ENCODE measurements around the gene MAD2L2. TPM values are rescaled to one million over a fixed set of nuclear protein-coding genes. Genes with fewer than 3 reads are reported as not detected.

MAD2L2 gene
- total RNA-seq, 1 experiment from 2014 or later: 283 TPM

GRCh38 chr1:11701551-11701961, 20.6 kb upstream of the MAD2L2 start:
- Histone ChIP-seq H4K91ac (ENCODE audit: insufficient read length, low read depth, low read length) (no peak overlapping the region), H3K9ac (ENCODE audit: extremely low read depth, insufficient read length, low read length) (no peak overlapping the region), H3K4ac (ENCODE audit: low read depth, low read length) (no peak overlapping the region), H2BK15ac (ENCODE audit: low read depth, low read length) (no peak overlapping the region), H2AK5ac (ENCODE audit: insufficient read length, low read length) (no peak overlapping the region), H3K27me3 (ENCODE audit: insufficient read depth, low read length) (no peaks in the 10 kb centered on the region), H3K9me3 (ENCODE audit: control insufficient read depth, low read depth, low read length) (no peaks in the 10 kb centered on the region), H3K4me1 (ENCODE audit: insufficient read depth, low read length) (peaks cover 10% of the 10 kb centered on the region), H2BK20ac (ENCODE audit: low read depth, low read length, poor library complexity, severe bottlenecking) (no peak overlapping the region), H2BK12ac (ENCODE audit: insufficient read length, low read depth, low read length) (no peak overlapping the region), H3K18ac (ENCODE audit: insufficient read length, low read depth, low read length) (no peak overlapping the region), H3T11ph (ENCODE audit: low read length) (no peak overlapping the region), H3K79me1 (ENCODE audit: insufficient read depth, low read depth, low read length, poor library complexity, severe bottlenecking) (no peaks in the 10 kb centered on the region), H4K5ac (ENCODE audit: insufficient read length, low read depth, low read length) (no peak overlapping the region), H3K14ac (ENCODE audit: insufficient read depth, low read length) (no peak overlapping the region), H3K79me2 (ENCODE audit: insufficient read depth, low read length) (no peaks in the 10 kb centered on the region; the same call in 1 of the 2 replicates), H2BK5ac (ENCODE audit: insufficient read length, low read length) (no peak overlapping the region), H3K56ac (ENCODE audit: insufficient read length, low read depth, low read length) (no peak overlapping the region), H2AFZ (ENCODE audit: low read length) (no peak overlapping the region), H3K4me2 (ENCODE audit: insufficient read depth, insufficient read length, low read length) (no peak overlapping the region), H4K20me1 (ENCODE audit: control insufficient read depth, insufficient read depth, insufficient read length) (peaks cover 8% of the 10 kb centered on the region), H3K23me2 (ENCODE audit: insufficient read length, low read depth, low read length, poor library complexity, severe bottlenecking) (peaks cover 5% of the 10 kb centered on the region), H3K27ac (ENCODE audit: insufficient read length, low read depth, low read length) (no peak overlapping the region), H3K23ac (ENCODE audit: insufficient read length, low read depth, low read length) (no peak overlapping the region), H2BK120ac (ENCODE audit: low read depth, low read length, poor library complexity, severe bottlenecking) (no peak overlapping the region), H4K8ac (replicated peaks; ENCODE audit: insufficient read length, low read depth, low read length) (no peak overlapping the region)
- peaks cover 51 to 52% of the 10 kb centered on the region in 2 experiments for H3K4me1 Mint-ChIP-seq
- WGBS (ENCODE audit: extremely low coverage, insufficient read length, low lambda C conversion rate): no CpG with 5 or more reads among the region's 15 CpGs
- H3K4me3 Mint-ChIP-seq: no peak overlapping the region
- H3K9me3 Mint-ChIP-seq: no peaks in the 10 kb centered on the region
- H3K27ac Mint-ChIP-seq: peak overlapping the region in 1 of 3 experiments; percentile 5; a peak in 1 of 7 replicates
- peak; percentile 30 for DNase-seq
- peaks cover 0 to 3% (median 0%) of the 10 kb centered on the region in 3 experiments; a peak in 3 of 7 replicates for H3K36me3 Mint-ChIP-seq (ENCODE audit: insufficient read depth in 1 of 3, low read depth in 3 of 3)
- TF ChIP-seq, protein P1, sequence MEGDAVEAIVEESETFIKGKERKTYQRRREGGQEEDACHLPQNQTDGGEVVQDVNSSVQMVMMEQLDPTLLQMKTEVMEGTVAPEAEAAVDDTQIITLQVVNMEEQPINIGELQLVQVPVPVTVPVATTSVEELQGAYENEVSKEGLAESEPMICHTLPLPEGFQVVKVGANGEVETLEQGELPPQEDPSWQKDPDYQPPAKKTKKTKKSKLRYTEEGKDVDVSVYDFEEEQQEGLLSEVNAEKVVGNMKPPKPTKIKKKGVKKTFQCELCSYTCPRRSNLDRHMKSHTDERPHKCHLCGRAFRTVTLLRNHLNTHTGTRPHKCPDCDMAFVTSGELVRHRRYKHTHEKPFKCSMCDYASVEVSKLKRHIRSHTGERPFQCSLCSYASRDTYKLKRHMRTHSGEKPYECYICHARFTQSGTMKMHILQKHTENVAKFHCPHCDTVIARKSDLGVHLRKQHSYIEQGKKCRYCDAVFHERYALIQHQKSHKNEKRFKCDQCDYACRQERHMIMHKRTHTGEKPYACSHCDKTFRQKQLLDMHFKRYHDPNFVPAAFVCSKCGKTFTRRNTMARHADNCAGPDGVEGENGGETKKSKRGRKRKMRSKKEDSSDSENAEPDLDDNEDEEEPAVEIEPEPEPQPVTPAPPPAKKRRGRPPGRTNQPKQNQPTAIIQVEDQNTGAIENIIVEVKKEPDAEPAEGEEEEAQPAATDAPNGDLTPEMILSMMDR (conservative IDR thresholded peaks at IDR 0.05): no peak
- H3K27me3 Mint-ChIP-seq (ENCODE audit: low read depth): no peaks in the 10 kb centered on the region

Data from H9 (cell line).